Ovary (tissue), 9 donors: Measurements from ENCODE around the gene L2HGDH. TPM values are rescaled to one million over a fixed set of nuclear protein-coding genes. Genes with fewer than 3 reads are reported as not detected.

Experiments
- DNase-seq, 5 donors: peaks; one replicate each; pipeline ENCODE4 v3.0.0-alpha.2; 2019 to 2020
- H3K27ac ChIP-seq, 2 donors: fragments of 200-600 bp; one replicate each; pipeline versions ENCODE4 v1.5.1 to v1.8.0; 2019 to 2022
- H3K27me3 ChIP-seq: fragments of 200-600 bp; one replicate; pipeline ENCODE4 v1.8.0; 2022
- H3K36me3 ChIP-seq: fragments of 200-600 bp; sonication (generic); one replicate; pipeline ENCODE4 v1.5.1; 2019
- H3K4me1 ChIP-seq: one replicate; pipeline ENCODE4 v1.8.1; 2013; ENCODE audit warnings: mild to moderate bottlenecking, moderate library complexity; ENCODE audit not compliant: insufficient read depth
- H3K4me3 ChIP-seq: fragments of 200-600 bp; sonication (generic); one replicate; pipeline ENCODE4 v1.5.1; 2017
- H3K9me3 ChIP-seq, 2 donors: fragments of 200-600 bp in 1 of 2; sonication (generic) in 1 of 2; one replicate each; pipeline versions ENCODE4 v1.5.1 to v1.8.1; 2013 to 2019; ENCODE audit warnings: mild to moderate bottlenecking in 1 of 2, moderate library complexity in 1 of 2
- EP300 ChIP-seq: sonication (generic); formaldehyde crosslinking; IDR thresholded peaks from one replicate; pipeline ENCODE4 v1.6.1; 2017; ENCODE audit warnings: antibody characterized with exemption
- POLR2A ChIP-seq: fragments of 450-650 bp; IDR thresholded peaks from one replicate; pipeline ENCODE4 v1.6.1; 2017; ENCODE audit warnings: antibody characterized with exemption, mild to moderate bottlenecking, moderate library complexity
- WGBS, 3 donors: extraction: QIAGEN DNeasy Blood & Tissue Kit in 1 of 3; methylation state at CpG; one replicate each; pipeline versions ENCODE4 v1.1.5 to v1.1.7; 2013 to 2017; 5-methylcytosine and 5-hydroxymethylcytosine counted together
- intact Hi-C, 4 donors: fragments of 100-400 bp; cut with DNase I; formaldehyde crosslinking; loops; one replicate each; pipeline versions ENCODE4 v1.11.0 to v1.15.1; 2022 to 2023
- polyA plus RNA-seq, 2 donors: library from polyadenylated mRNA; stranded (reverse); fragments of 200-250 nt in 1 of 2; fragments of 350-450 nt in 1 of 2; fragmentation: Illumina TruSeq in 1 of 2; extraction: RNeasy Lipid Tissue Mini Kit (QIAGEN cat#74804) in 1 of 2; gene quantifications; one replicate each; pipeline ENCODE4 v1.2.3, GENCODE V29; 2013 to 2014
- total RNA-seq, 7 donors: library from RNA; depleted of rRNA in 2 of 7; stranded (reverse); fragments of >200 nt in 2 of 7; fragmentation: NEBNext Ultra II Directional in 3 of 7; extraction: Animal tissue kit (Norgen Biotek cat#: 25700) in 3 of 7; gene quantifications; one replicate each; pipeline versions ENCODE4 v1.1.0 to v1.2.4, GENCODE V29; 2016 to 2023
- TF ChIP-seq, protein P1 (sequence below), 3 donors: fragments of 450-650 bp in 2 of 3; fragments of 200-600 bp in 1 of 3; IDR thresholded peaks; one replicate each; pipeline versions ENCODE4 v1.5.1 to v1.8.0; 2016 to 2022; ENCODE audit warnings: antibody characterized with exemption in 3 of 3, mild to moderate bottlenecking in 1 of 3
- donor health status: DM: no; HTN: no; CAD: no; lungs with moderate emphysema.
- donor health status: DM: no; HTN: no; CAD: no.
- donor health status: Bipolar disorder and iron deficiency.
- donor health status: DM: yes; HTN: yes; CAD: no.
- donor health status: DM: no; HTN: no; CAD: no.
- donor health status: DM: yes; HTN: yes; CAD: no.

Gene L2HGDH
- total and polyA plus RNA-seq, 9 donors, result 2.3 to 5.9 (median 4.8) TPM

DNA sequence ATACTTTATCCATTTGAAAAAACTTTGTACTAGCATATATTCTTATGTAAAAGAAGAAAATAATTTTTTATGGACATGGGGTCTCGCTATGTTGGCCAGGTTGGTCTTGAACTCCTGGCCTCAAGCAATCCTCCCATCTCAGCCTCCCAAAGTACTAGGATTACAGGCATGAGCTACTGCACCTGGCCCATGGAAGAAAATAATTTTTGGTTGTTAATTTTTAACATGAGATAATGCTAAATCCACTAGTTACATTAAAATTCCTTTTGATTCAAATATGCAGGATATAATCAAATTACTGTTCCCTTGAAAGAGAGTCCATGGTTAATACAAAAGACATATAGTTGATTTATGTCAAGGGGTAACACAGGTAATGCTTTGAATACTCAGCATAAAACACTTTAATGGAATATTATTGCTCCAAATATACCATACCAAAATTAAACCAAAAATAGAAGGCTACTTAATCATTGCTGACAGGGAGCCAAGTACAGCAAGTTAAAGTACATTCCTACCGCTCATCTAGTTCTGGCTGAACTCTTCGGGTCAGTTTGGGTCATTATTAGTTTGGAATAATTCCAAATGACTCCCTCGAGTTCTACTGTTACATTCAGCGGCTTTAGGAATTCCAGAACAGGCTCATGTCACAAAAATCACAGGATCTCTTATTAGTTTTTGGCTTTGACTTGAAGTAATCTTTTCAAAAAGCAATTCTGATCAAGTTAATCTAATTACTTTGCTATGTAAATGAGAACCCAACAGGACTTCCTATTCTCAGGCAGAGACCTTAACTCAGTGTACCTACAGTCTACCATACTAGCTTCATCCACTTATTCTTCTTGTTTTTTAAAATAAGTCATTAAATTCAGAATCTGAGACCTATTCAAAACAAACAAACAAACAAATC is 86.7 kb downstream of the L2HGDH start:
- DNase-seq, result no peak
- Histone ChIP-seq H3K9me3 (no peaks in the 10 kb centered on the region), H3K4me1 (peaks cover 8% of the 10 kb centered on the region), H3K27ac (no peak overlapping the region), H3K4me3 (no peak overlapping the region), H3K27me3 (no peaks in the 10 kb centered on the region), H3K36me3 (no peaks in the 10 kb centered on the region)
- intact Hi-C loops, result no loop called here
- WGBS, 3 donors, result 18 to 20% (median 18%) methylated on average over 5 of the region's 5 CpGs
- TF ChIP-seq EP300 (no peak), POLR2A (no peak)
- TF ChIP-seq, protein P1, sequence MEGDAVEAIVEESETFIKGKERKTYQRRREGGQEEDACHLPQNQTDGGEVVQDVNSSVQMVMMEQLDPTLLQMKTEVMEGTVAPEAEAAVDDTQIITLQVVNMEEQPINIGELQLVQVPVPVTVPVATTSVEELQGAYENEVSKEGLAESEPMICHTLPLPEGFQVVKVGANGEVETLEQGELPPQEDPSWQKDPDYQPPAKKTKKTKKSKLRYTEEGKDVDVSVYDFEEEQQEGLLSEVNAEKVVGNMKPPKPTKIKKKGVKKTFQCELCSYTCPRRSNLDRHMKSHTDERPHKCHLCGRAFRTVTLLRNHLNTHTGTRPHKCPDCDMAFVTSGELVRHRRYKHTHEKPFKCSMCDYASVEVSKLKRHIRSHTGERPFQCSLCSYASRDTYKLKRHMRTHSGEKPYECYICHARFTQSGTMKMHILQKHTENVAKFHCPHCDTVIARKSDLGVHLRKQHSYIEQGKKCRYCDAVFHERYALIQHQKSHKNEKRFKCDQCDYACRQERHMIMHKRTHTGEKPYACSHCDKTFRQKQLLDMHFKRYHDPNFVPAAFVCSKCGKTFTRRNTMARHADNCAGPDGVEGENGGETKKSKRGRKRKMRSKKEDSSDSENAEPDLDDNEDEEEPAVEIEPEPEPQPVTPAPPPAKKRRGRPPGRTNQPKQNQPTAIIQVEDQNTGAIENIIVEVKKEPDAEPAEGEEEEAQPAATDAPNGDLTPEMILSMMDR (IDR thresholded peaks at IDR 0.05), result no peak

DNA sequence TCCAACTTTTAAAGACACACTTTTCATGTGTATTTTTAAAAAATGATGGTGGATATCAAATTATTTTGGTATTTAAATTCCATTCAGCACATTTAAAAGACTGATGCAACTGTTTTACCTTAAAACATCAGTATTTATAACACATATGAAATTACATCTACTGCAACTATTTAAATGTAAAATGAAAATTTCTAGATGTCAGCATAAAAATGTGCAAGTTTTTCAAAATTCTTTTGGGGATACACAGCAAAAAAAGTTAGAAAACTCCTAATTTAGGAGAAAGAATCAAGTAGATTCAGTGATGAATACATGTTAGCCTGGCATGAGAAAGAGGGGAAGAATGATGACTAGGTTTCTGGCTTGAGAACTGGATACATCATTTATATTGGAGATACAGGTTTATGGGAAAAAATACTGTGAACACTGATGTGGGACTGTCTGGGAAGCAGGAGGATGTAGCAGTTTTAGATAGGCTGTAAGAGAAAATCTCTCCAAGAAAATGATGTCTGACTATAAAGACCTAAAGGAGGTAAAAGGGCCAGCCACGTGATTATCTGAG is 89.9 kb downstream of the L2HGDH start:
- TF ChIP-seq, protein P1 (IDR thresholded peaks at IDR 0.05), result no peak
- TF ChIP-seq EP300, result no peak
- no peak for TF ChIP-seq POLR2A
- Histone ChIP-seq H3K9me3 (no peaks in the 10 kb centered on the region), H3K27me3 (no peaks in the 10 kb centered on the region), H3K27ac (no peak overlapping the region), H3K36me3 (no peaks in the 10 kb centered on the region), H3K4me1 (peaks cover 6% of the 10 kb centered on the region), H3K4me3 (no peak overlapping the region)
- intact Hi-C loops, result no loop called here
- no peak for DNase-seq
- WGBS, 3 donors, result 68 to 76% (median 70%) methylated on average over 1 of the region's 1 CpG

DNA sequence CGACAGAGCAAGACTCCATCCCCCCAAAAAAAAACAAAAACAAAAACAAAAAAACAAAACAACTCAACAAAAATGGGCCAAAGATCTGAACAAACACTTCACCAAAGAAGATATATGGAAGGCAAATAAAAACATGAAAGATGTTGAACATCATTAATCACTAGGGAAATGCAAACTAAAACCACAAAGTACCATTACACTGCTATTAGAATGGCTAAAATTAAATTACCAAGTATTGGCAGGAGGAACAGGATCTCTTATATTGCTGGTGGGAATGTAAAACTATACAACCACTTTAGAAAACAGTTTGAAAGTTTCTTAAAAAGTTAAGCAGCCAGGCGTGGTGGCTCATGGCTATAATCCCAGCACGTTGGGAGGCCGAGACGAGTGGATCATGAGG is 93.5 kb downstream of the L2HGDH start:
- Histone ChIP-seq H3K9me3 (no peaks in the 10 kb centered on the region), H3K27me3 (no peaks in the 10 kb centered on the region), H3K4me3 (no peak overlapping the region), H3K27ac (no peak overlapping the region), H3K4me1 (peaks cover 8% of the 10 kb centered on the region), H3K36me3 (no peaks in the 10 kb centered on the region)
- no peak for TF ChIP-seq EP300
- TF ChIP-seq POLR2A, result no peak
- TF ChIP-seq, protein P1 (IDR thresholded peaks at IDR 0.05), result no peak
- DNase-seq, result no peak
- intact Hi-C loops, result no loop called here
- 74 to 89% (median 79%) methylated on average over 5 of the region's 5 CpGs for WGBS, 3 donors

DNA sequence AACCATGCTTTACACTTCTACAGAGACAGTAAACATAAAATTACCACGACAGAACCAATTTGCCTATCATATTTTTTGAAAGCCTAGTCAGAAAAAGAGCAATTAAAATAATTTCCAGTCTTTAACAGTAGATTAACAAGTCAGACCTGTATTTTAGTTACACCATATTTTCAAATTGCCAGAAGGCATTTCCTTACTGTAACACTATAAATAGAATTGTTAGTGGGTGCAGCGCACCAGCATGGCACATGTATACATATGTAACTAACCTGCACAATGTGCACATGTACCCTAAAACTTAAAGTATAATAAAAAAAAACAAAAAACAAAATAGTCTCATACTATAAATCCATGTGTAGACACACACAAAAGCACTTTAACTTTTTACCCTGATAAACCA is 96.6 kb downstream of the L2HGDH start:
- TF ChIP-seq EP300 (no peak), POLR2A (no peak)
- TF ChIP-seq, protein P1 (IDR thresholded peaks at IDR 0.05), result no peak
- Histone ChIP-seq H3K27ac (no peak overlapping the region), H3K4me1 (peaks cover 6% of the 10 kb centered on the region), H3K4me3 (no peak overlapping the region), H3K9me3 (no peaks in the 10 kb centered on the region), H3K27me3 (no peaks in the 10 kb centered on the region), H3K36me3 (no peaks in the 10 kb centered on the region)
- intact Hi-C loops, result no loop called here
- 69 to 79% (median 76%) methylated on average over 2 of the region's 2 CpGs for WGBS, 3 donors
- no peak for DNase-seq
